C4-2B (cell line): ENCODE data around the gene THAP8.

Experiments
- H3K27ac ChIP-seq: fragments of 450-650 bp; 2 replicates; pipeline ENCODE4 v1.5.1; 2017
- CTCF ChIP-seq: fragments of 450-650 bp; conservative IDR thresholded peaks from 2 replicates; pipeline ENCODE4 v1.5.1; 2017; ENCODE audit warnings: mild to moderate bottlenecking
- ZFX ChIP-seq: fragments of 450-650 bp; IDR thresholded peaks from 2 replicates; pipeline ENCODE4 v1.6.1; 2017

The THAP8 gene

GRCh38 chr19:36054733-36055686, 925 bp upstream of the THAP8 start, which contains the start of gene WDR62:
Gene WDR62 (plus strand): TSS chr19:36054897. CDS start chr19:36054972, 75 bp downstream.
- H3K27ac ChIP-seq, result peak within 1 kb of the TSS; percentile 79
- TF ChIP-seq ZFX (no peak), CTCF (peak; percentile 27)

DNA sequence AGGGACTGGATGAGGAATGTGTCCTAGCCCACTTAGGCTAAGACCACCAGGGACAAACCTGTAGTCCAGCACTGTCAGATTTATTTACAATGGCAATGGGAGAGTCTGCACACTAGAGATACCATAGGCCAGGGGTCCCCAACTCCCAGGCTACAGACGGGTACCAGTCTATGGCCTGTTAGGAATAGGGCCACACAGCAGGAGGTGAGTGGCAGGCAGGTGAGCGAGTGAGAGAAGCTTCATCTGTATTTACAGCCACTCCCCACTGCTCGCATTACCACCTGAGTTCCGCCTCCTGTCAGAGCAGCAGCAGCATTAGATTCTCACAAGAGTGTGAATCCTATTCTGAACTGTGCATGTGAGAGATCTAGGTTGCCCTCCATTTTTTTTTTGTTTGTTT, 2.4 kb downstream of the THAP8 start:
- TF ChIP-seq CTCF, result no peak
- TF ChIP-seq ZFX, result no peak
- H3K27ac ChIP-seq, result no peak overlapping the region

DNA sequence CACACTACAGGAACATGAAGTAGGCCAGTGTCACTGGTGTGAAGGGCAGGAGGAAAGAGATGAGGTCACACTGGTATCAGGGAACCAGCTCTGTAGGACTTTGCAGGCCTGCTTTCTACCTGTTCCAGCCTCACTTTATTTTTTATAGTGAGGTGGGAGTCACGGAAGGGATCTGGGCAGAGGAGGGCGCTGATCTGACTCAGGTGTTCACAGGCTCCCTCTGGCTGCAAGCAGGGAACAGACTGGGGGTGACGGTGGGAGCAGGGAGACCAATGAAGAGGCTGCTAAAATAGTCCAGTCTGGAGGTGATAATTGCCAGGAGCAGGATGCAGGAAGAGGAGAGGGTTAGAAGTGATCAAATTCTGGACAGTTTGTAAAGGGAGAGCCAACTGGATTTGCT, 2.8 kb downstream of the THAP8 start:
- H3K27ac ChIP-seq, result no peak overlapping the region
- TF ChIP-seq ZFX, result no peak
- TF ChIP-seq CTCF, result no peak

DNA sequence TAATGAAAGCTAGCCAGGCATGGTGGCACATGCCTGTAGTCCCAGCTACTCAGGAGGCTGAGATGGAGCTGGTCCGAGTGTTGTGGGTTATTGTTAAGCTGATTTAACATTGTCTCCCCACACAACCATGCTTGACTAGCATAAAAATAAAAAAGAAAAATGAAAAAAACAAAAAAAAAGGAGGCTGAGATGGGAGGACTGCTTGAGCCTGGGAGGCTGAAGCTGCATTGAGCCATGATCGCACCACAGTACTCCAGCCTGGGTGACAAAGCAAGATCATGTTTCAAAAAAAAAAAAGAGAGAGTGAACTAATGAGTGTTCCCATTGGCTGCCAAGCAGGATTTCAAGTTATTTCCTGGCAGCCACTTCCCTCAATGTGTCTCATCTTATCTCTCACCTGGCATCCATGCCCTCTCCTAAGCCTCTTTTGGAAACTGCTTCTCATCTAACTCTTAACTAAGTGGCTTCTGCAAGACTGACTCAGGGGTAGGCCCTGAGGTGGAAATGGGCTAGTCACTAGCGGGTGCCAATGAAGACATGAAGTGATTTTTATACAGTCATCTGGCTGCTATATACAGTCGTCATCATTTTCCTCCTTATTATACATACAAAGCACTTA, 4.9 kb downstream of the THAP8 start:
- H3K27ac ChIP-seq, result no peak overlapping the region; the same call in 1 of the 2 replicates
- TF ChIP-seq CTCF (no peak), ZFX (no peak)

- TF ChIP-seq CTCF (no peak), ZFX (no peak)
- H3K27ac ChIP-seq, result no peak overlapping the region
Measured at GRCh38 chr19:36047835-36048234, 6.2 kb downstream of the THAP8 start.

DNA sequence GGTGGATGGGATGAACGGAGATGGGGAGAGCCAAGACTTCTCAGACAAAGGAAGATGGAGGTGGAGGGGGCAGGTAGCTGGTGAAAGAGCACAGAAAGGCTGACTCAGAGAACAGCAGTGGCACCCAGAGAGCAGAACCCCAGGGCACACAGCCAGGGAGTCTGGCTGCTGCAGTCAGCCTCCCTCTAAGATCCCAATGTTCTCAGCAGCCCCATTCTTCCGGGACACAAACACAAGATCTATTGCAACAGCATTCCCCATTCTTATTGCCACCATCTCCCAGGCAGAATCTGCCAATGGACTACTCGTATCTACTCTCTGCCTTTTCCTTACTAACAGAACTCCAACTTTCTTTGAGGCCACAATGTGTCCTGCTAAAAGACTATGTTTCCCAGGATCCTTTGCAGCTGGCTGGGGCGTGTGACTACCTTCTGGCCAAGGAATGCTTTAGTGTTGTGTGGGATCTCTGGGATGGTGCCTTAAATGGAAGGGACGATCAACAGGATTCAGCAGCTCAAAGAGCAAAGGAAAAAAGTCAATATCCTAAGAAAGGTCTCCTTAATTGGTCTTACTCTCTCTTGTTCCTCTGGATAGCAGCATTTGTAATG, 7.5 kb downstream of the THAP8 start:
- no peak overlapping the region for H3K27ac ChIP-seq
- TF ChIP-seq CTCF (no peak), ZFX (no peak)

GRCh38 chr19:36043952-36044351, 10.1 kb downstream of the THAP8 start:
- H3K27ac ChIP-seq, result no peak overlapping the region
- no peak for TF ChIP-seq CTCF
- TF ChIP-seq ZFX, result no peak
